Lower leg skin (tissue), 4 donors: Measurements from ENCODE around the gene COL15A1. TPM values are rescaled to one million over a fixed set of nuclear protein-coding genes. Genes with fewer than 3 reads are reported as not detected.

Experiments used
- DNase-seq, 2 donors: peaks; one replicate each; pipeline ENCODE4 v3.0.0-alpha.2; 2019; ENCODE audit warnings: low spot score in 2 of 2
- H3K4me3 ChIP-seq: fragments of 200-600 bp; sonication (generic); 2 replicates; pipeline ENCODE4 v1.5.1; 2017; ENCODE audit warnings: mild to moderate bottlenecking, low read depth; ENCODE audit not compliant: poor library complexity, severe bottlenecking
- CTCF ChIP-seq, 3 donors: fragments of 450-650 bp; IDR thresholded peaks; one replicate each; pipeline ENCODE4 v1.5.1; 2016; ENCODE audit warnings: antibody characterized with exemption in 3 of 3, mild to moderate bottlenecking in 3 of 3, moderate library complexity in 2 of 3
- POLR2A ChIP-seq, 2 donors: fragments of 450-650 bp; IDR thresholded peaks; one replicate each; pipeline ENCODE4 v1.6.1; 2016 to 2017; ENCODE audit warnings: antibody characterized with exemption in 2 of 2, mild to moderate bottlenecking in 1 of 2, moderate library complexity in 1 of 2
- WGBS, 2 donors: methylation state at CpG; one replicate each; pipeline ENCODE4 v1.1.5; 2018; 5-methylcytosine and 5-hydroxymethylcytosine counted together
- intact Hi-C: fragments of 100-400 bp; cut with DNase I; formaldehyde crosslinking; loops from one replicate; pipeline ENCODE4 v1.15.0; 2023; ENCODE audit warnings: low total_unique reads
- total RNA-seq, 4 donors: library from RNA; depleted of rRNA; stranded (reverse); fragments of >200 nt; gene quantifications; one replicate each; pipeline ENCODE4 v1.1.0, GENCODE V29; 2016

The COL15A1 gene
- total RNA-seq, 4 donors from 2014 or later: 2.3 to 14.1 (median 8.3) TPM

DNA sequence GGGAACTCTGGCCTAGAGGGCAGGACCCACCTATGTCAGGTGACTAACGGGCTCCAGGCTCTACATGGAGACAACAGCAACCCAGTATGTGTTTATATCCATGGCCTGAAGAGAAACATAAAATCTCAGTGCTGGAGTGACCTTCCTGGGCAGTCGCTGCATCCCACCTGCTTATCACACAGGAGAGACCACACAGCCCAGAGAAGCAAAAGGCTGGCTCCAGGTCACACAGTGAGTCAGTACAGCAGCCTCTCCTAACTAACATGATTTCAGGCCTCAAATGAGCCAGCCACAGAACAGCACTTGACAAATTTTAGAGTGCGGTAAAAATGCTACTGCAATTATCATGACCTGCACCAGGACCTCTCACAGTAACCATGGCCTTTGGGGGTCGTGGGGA lies 107.2 kb downstream of the COL15A1 start:
- no peak for DNase-seq
- no peak overlapping the region for H3K4me3 ChIP-seq
- intact Hi-C loops: no loop called here
- no peak for TF ChIP-seq CTCF (IDR thresholded peaks at IDR 0.05)
- no peak for TF ChIP-seq POLR2A (IDR thresholded peaks at IDR 0.05)
- WGBS, 2 donors: 74 to 83% methylated on average over 3 to 4 of the region's 4 CpGs

- TF ChIP-seq CTCF (IDR thresholded peaks at IDR 0.05): no peak
- TF ChIP-seq POLR2A (IDR thresholded peaks at IDR 0.05): no peak
- DNase-seq: no peak
- WGBS, 2 donors: 65 to 74% methylated on average over 3 of the region's 3 CpGs
- no peak overlapping the region for H3K4me3 ChIP-seq
- intact Hi-C loops: no loop called here
Observed at GRCh38 chr9:99051406-99051805, 107.7 kb downstream of the COL15A1 start.

GRCh38 chr9:99051851-99052250 lies 108.1 kb downstream of the COL15A1 start:
- no peak for TF ChIP-seq POLR2A (IDR thresholded peaks at IDR 0.05)
- no peak for TF ChIP-seq CTCF (IDR thresholded peaks at IDR 0.05)
- no peak for DNase-seq
- intact Hi-C loops: no loop called here
- WGBS, 2 donors: 77 to 81% methylated on average over 4 of the region's 4 CpGs
- no peak overlapping the region for H3K4me3 ChIP-seq

DNA sequence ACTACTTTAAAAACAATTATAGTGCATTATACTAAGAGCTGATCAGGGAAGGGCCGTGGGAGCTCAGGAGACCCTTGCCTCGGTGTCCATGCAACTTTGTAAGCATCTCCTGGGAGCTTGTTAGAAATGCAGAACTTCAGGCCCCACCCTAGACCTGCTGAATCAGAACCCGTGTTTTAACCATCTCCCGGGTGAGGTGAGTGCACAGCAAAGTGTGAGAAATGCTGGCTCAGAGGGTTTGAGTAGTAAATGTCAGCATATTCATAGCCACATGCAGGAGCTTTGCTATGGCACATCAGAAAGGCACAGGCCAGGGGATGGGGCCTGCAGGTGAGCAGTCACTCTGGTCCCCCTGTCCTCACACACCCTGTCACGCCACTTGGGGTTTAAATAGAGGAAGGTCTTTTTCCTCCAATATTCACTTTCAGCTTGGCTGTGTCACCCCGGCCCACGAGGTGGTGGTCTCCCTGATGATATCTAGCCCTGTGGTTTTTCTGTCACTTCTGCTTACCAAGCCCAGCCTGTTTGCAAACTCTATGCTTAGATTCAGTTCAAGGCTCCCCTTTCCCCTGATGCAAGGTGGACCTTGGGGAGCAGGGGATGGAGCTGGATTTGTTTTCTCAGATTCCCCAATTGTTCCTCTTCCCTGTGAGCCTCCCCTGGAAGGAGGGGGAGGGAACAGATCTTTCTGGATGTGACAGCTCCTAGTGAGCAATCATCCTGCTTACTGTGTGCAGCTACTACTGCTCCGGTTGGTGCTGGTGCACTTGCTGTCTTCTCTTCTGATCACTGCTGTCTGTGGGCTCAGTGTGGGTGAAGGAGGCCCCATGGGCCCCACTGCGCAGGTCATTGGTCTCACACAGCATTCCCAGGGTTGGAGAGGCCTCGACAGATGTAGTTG lies 109.4 kb downstream of the COL15A1 start:
- no peak for DNase-seq
- no peak for TF ChIP-seq POLR2A (IDR thresholded peaks at IDR 0.05)
- TF ChIP-seq CTCF (IDR thresholded peaks at IDR 0.05): no peak
- no peak overlapping the region for H3K4me3 ChIP-seq
- intact Hi-C loops: no loop called here
- WGBS, 2 donors: 86% methylated on average over 10 of the region's 10 CpGs

- WGBS, 2 donors: 81 to 87% methylated on average over 2 of the region's 2 CpGs
- TF ChIP-seq POLR2A (IDR thresholded peaks at IDR 0.05) (no peak), CTCF (IDR thresholded peaks at IDR 0.05) (no peak)
- H3K4me3 ChIP-seq: no peak overlapping the region
- DNase-seq: no peak
- intact Hi-C loops: no loop called here
Observed at GRCh38 chr9:99054581-99054980, 110.9 kb downstream of the COL15A1 start.
